ENCODE data around the gene ENOX1. TPM values are rescaled to one million over a fixed set of nuclear protein-coding genes. Genes with fewer than 3 reads are reported as not detected.

The ENOX1 gene
- total and polyA plus RNA-seq, 2 donors (not counting 3 experiments of a cell fraction or from before 2014, with no cell fraction given) = 0.17 to 0.97 TPM

GRCh38 chr13:43307221-43307920 lies 479.4 kb downstream of the ENOX1 start:
- no peak overlapping the region for H2AFZ ChIP-seq (ENCODE audit: low read depth, low read length)
- H3K9me1 ChIP-seq (replicated peaks; ENCODE audit: control insufficient read depth, extremely low read depth, insufficient read depth, low read length) = no peaks in the 10 kb centered on the region
- ChIA-PET CTCF (no interaction called here), POLR2A (no interaction called here)
- no peaks in the 10 kb centered on the region for H3K79me2 ChIP-seq (ENCODE audit: control insufficient read depth, insufficient read depth, low read length)
- H3K4me3 ChIP-seq (replicated peaks in 1 of 3; ENCODE audit: insufficient read depth in 1 of 3, low read depth in 1 of 3, low read length in 3 of 3) = no peak overlapping the region
- no peak overlapping the region for H3K9ac ChIP-seq (replicated peaks; ENCODE audit: extremely low read depth, insufficient read depth, low read length)
- no peaks in the 10 kb centered on the region for H4K20me1 ChIP-seq (replicated peaks; ENCODE audit: control insufficient read depth, extremely low read depth, insufficient read depth, low read length)
- FAIRE-seq (no peak), DNase-seq (ENCODE audit: low read depth, low spot score) (no peak)
- H3K27me3 ChIP-seq (ENCODE audit: control insufficient read depth in 2 of 2, insufficient read depth in 2 of 2, low read length in 2 of 2) = no peaks in the 10 kb centered on the region
- TF ChIP-seq EZH2 (IDR thresholded peaks at IDR 0.05; ENCODE audit: borderline replicate concordance, low read depth, low read length, severe bottlenecking) (no peak), GATA2 (IDR thresholded peaks at IDR 0.05; ENCODE audit: insufficient read depth, insufficient read length, low read depth, low read length) (no peak), POLR2A (IDR thresholded peaks at IDR 0.05; ENCODE audit: low read depth, low read length) (no peak)
- TF ChIP-seq, protein P1, sequence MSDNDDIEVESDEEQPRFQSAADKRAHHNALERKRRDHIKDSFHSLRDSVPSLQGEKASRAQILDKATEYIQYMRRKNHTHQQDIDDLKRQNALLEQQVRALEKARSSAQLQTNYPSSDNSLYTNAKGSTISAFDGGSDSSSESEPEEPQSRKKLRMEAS (IDR thresholded peaks at IDR 0.05; ENCODE audit: insufficient read depth, insufficient read length) = no peak
- no peaks in the 10 kb centered on the region for H3K9me3 ChIP-seq (replicated peaks; ENCODE audit: control insufficient read depth, insufficient read depth, low read length)
- H3K27ac ChIP-seq (ENCODE audit: insufficient read depth, low read depth, low read length) = no peak overlapping the region
- intact Hi-C loops (cut with micrococcal nuclease) = loop anchor here (10.0 kb wide), 1 partner anchor 343 kb away; no protein-coding TSS in a partner anchor
- H3K4me1 ChIP-seq (ENCODE audit: control insufficient read depth, extremely low read depth, insufficient read depth, low read length) = peaks cover 27% of the 10 kb centered on the region
- dilution Hi-C loops (cut with MboI; ENCODE audit: extremely low pct_ligation_motif_present, low sequenced_read_pairs) = no loop called here
- BruUV-seq (replicated peaks) = no TSS peak
- H3K36me3 ChIP-seq (ENCODE audit: control insufficient read depth in 2 of 2, extremely low read depth in 1 of 2, insufficient read depth in 2 of 2, low read length in 2 of 2) = no peaks in the 10 kb centered on the region
- no peak overlapping the region for H3K4me2 ChIP-seq (ENCODE audit: insufficient read depth, low read length)

- Histone ChIP-seq H3K36me3 (ENCODE audit: control insufficient read depth in 2 of 2, extremely low read depth in 1 of 2, insufficient read depth in 2 of 2, low read length in 2 of 2) (no peaks in the 10 kb centered on the region), H3K4me2 (ENCODE audit: insufficient read depth, low read length) (no peak overlapping the region), H3K4me1 (ENCODE audit: control insufficient read depth, extremely low read depth, insufficient read depth, low read length) (peaks cover 35% of the 10 kb centered on the region), H3K9me3 (replicated peaks; ENCODE audit: control insufficient read depth, insufficient read depth, low read length) (no peaks in the 10 kb centered on the region), H3K79me2 (ENCODE audit: control insufficient read depth, insufficient read depth, low read length) (no peaks in the 10 kb centered on the region), H3K27ac (ENCODE audit: insufficient read depth, low read depth, low read length) (no peak overlapping the region), H3K9me1 (replicated peaks; ENCODE audit: control insufficient read depth, extremely low read depth, insufficient read depth, low read length) (no peaks in the 10 kb centered on the region), H2AFZ (ENCODE audit: low read depth, low read length) (no peak overlapping the region), H3K9ac (replicated peaks; ENCODE audit: extremely low read depth, insufficient read depth, low read length) (no peak overlapping the region), H3K27me3 (ENCODE audit: control insufficient read depth in 2 of 2, insufficient read depth in 2 of 2, low read length in 2 of 2) (no peaks in the 10 kb centered on the region), H4K20me1 (replicated peaks; ENCODE audit: control insufficient read depth, extremely low read depth, insufficient read depth, low read length) (no peaks in the 10 kb centered on the region), H3K4me3 (replicated peaks in 1 of 3; ENCODE audit: insufficient read depth in 1 of 3, low read depth in 1 of 3, low read length in 3 of 3) (no peak overlapping the region)
- TF ChIP-seq, protein P1 (IDR thresholded peaks at IDR 0.05; ENCODE audit: insufficient read depth, insufficient read length) = no peak
- TF ChIP-seq MYC (IDR thresholded peaks at IDR 0.05; ENCODE audit: low read depth, low read length) (no peak), POLR2A (IDR thresholded peaks at IDR 0.05; ENCODE audit: low read depth, low read length) (no peak), JUN (IDR thresholded peaks at IDR 0.05; ENCODE audit: borderline replicate concordance, insufficient read depth, insufficient read length, low read depth) (no peak), GATA2 (IDR thresholded peaks at IDR 0.05; ENCODE audit: insufficient read depth, insufficient read length, low read depth, low read length) (no peak)
- FAIRE-seq (no peak), DNase-seq (ENCODE audit: low read depth, low spot score) (no peak)
- ChIA-PET CTCF (interaction anchor here (0.8 to 1.9 kb wide), 8 partner anchors 11 to 498 kb away, joined by 3 to 11 read pairs (median 3); no protein-coding TSS in a partner anchor), POLR2A (no interaction called here)
- no TSS peak for BruUV-seq (replicated peaks)
- intact Hi-C loops (cut with micrococcal nuclease) = loop anchor here (10.0 kb wide), 1 partner anchor 342 kb away; no protein-coding TSS in a partner anchor
- dilution Hi-C loops (cut with MboI; ENCODE audit: extremely low pct_ligation_motif_present, low sequenced_read_pairs) = no loop called here
Observed at GRCh38 chr13:43306372-43306771, 480.4 kb downstream of the ENOX1 start.
